CD1c-positive myeloid dendritic cell (primary cell): ENCODE data around the gene EFCC1.
A peak's percentile ranks its signal among the peaks of the same experiment; 100 is the strongest.

Source experiments
- DNase-seq: peaks from one replicate; pipeline ENCODE4 v3.0.0-alpha.2; 2016; ENCODE audit errors: extremely low spot score

The EFCC1 gene

DNA sequence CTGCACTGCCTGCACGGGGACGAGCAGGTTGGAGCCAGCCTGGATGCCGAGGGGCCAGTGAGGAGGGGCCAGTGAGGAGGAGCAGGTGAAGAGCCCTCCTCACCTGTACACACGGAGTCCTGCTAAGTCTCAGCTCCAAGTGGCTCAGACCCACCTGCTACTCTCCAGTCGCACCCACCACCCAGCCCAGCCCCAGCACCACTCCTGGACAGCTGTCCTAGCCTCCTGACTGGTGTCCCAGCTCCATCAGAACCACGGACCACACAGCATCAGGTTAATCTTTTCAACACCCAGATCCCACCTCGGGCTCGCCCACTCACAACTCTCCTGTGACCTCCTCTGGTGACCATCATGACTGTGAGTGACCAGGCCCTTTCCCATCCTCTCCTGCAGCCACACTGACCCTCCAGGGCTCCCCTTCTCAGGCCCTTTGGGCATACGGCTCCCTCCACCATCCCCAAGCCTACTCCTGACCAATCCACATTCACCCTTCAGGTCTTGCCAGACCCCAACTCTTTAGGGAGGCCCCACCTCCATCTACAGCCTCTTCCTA, 13.8 kb downstream of the EFCC1 start:
- no peak for DNase-seq

DNA sequence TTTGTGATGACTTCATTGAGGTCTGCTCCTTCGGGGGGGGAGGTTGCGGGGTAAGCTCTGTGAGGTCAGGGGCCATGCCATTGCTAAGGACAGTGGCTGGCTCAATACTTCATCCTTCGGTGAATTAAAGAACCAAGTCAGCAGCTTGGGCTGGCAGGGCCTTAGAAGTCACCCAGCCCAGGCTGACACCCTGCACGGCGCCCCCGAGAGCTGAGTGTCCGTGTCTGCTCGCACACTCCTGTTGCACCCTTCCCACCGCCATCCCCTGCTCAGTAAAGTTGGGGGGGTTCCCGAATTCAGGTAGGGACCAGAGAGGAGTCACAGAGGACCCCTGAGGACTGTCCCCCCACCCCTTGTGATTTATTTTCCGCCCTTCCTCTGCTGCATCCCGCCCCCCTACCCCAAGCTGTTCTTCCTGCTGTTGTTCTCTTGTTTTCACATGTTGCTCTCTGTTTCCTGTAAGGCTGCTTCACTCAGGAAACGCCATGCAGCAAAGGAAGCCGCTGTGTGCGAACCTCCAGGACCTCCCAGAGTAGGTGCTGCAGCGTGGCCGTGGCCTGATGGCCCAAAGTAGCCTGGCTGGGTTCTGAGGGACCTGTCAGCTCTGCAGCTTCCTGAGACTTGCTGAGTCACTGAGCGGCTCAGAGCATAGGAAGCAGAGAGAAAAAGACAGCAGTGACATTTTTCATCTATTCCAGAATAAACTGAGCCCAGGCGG, 14.4 kb downstream of the EFCC1 start:
- DNase-seq, result no peak

DNA sequence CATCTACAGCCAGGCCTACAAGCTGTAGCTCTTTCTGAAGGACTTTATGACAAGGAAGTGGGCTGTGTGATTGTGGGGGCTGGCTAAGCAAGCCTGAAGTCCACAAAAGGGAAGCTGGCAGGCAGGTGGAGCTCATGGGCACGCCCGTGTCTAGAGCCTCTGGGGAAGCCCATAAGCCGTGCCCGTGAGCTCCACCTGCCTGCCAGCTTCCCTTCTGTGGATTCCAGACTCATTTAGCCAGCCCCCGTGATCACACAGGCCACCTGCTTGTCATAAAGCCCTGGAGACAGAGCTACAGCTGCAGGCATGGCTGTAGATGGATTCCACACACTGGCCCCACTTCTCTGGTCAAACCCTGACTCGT, 15.2 kb downstream of the EFCC1 start:
- DNase-seq, result peak; percentile 61

DNA sequence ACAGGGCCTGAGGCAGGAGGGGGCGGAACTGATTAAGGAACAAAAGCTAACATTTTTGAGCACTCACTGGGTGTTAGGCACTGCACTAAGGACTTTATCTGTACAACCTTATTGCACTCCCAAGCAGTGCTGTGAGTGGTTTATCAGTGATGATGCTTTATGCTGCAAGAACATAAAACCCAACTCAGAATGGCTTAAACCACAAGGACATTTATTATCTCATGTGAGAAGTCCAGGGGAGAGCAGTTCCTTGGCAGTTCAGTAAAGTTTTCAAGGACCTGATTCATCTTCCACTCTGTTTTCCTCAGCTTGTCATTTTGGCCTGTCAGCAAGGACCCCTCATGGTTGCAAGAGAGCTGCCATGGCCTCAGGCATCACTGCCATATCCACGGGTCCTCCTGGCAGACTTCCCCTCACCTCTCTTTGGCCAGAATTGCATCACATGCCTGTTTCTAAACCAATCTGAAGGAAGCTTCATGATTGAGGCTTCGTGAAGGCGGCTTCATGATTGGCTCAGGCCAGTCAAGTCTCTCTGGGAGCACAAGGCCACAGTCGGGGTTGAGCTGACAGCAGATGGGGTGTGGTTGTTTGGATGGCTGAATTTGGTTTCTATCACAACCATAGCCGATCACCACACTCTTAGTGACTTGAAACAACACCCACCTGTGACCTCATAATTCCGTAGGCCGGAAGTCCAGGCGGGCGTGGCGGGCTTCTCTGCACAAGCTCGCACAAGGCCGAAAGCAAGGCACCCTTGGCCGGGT, 15.8 kb downstream of the EFCC1 start:
- DNase-seq, result no peak

DNA sequence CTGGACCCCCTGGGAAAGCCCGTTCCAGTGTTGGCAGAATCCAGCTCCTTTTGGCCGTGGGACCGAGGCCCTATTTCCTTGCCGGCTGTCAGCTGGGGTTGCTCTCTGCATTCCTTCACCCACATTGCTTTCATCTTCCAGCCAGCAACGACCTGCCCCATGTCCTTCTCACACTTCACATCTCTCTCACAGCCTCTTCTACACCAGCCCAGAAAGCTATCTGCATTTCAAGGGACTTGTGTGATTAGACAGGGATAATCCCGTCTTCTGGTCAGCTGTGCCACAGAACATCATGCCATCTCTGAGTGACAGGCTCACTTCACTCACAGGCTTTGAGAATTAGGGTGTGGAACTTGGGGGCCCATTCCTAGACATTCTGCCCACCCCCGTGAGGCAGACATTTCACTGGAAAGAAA, 16.4 kb downstream of the EFCC1 start:
- DNase-seq, result no peak

DNA sequence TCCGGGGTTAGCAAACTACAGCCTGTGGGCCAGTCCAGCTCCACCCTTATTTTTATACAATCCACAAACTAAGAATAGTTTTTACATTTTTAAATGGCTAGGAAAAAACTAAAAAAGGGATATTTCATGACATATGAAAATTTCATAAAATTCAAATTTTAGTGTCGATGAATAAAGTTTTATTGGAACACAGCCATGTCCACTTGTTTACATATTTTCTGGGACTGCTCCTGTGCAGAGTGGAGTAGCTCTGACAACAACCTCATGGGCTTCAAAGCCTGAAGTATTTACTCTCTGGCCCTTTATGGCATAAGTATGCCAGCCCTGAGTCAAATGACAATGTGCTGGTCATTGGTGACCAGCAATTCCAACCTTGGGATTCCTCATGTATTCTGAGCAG, 17.2 kb downstream of the EFCC1 start:
- DNase-seq, result no peak

DNA sequence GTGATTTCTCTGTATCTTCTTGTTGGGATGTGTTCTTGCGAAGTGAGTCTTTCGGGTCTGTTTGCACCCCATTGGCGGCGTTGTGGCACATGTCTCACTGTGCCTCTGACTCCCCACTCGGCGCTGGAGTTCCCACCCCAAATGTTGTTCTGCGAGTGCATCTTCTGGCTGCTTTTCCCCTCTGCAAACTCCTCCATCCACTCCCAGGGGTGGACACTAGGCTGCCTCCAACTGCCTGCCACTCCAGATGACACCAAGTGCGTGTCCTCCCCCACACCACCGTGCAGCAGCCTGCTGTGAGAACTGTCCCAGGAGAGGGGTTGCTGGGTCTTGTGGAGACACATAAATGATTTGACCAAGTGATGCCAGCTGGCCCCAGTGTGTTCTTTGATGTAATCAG, 17.6 kb downstream of the EFCC1 start:
- DNase-seq, result no peak

DNA sequence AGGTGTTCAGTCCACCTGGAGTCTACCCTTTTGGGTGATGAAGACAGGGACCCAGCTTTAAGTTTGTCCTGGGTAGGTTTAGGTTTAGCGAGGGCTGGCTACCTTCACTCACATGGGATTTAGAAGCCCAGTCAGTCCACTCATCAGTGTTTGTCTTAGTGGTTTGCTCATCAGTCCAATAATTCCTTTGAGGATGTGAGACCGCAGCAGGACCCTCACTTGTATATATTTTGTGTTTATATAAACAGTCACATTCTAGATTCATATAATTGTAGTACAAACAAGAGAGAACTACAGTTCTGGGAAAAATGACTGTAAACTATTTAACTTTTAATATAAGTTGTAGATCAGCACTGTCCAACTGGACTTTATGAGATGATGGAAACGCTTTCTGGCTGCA, 18.2 kb downstream of the EFCC1 start:
- DNase-seq, result no peak

DNA sequence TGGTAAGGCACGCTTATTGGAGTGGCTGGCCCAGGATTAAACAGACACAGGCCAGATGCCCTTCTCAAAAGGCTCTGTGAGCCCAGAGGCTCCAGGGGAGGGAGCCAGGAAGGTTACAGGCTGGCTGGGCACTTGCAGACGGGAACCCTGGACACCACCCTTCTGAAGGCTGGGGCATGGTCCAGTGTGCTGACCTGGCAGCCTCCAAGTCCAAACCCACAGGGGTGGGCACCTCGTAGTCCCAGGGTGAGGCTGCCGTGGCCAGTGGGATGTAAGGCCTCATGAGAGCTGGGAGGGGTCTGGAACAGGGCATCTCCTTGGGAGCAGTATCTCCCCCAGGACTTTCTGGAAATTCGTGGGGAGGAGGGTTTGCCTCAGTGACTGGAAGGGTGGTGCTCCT, 19.6 kb downstream of the EFCC1 start:
- no peak for DNase-seq

DNA sequence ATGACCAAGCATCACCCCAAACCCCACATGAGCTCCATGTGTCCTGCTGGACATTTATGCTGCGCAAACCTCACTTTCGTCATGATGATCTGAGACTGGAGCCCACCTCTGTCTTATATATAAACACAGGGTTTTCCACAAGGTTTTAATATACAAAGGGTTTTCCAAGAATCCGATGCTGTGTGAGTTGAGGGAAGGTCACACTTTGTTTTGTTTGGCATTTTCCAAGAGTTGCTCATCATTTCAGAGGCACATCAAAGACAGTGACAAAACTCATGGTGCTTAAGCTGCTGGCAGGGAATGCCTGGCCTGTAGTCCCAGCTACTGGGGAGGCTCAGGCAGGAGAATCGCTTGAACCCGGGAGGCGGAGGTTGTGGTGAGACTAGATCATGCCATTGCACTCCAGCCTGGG, 20.0 kb downstream of the EFCC1 start:
- no peak for DNase-seq

DNA sequence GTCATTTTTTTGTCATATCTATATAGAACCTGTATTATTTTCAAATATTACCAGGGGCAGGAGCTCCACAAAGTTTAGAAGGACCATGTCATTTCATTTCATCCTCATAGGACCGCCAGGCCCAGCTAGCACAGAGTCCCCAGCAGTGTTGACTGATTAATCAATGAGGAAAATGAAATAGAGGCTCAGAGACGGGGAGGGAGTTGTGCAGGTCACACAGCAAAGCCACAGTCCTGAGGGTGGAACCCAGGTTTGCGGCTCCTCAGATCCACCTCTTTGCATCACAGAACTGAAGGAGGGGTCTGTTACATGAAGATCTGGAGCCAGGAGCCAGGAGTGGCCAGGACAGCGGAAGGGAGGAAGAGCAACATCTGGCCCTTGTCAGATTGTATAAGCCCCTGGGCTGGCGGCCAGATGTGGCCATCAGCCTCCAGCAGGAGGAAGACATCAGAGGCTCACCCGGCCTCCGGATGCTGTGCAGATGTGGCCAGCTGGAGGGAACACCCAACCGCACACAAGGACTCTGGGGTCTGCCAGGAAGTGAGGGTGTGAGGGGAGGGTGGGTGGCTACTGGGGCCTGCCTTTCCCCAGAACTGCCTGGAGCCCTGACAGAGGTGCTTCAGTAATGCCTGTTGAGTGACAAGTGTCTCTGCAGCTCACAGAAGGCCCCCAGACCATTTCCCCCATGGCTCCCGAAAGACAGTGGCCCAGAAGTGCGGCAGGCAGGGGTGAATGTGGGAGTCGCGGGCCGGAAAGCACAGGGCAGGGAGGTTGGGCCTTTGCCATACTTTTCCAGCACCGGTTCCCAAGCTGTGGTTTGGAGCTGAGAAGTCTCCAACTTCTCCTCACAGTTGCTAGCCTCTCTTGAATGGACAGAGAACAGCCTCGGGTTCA, 21.3 kb downstream of the EFCC1 start:
- DNase-seq, result no peak

DNA sequence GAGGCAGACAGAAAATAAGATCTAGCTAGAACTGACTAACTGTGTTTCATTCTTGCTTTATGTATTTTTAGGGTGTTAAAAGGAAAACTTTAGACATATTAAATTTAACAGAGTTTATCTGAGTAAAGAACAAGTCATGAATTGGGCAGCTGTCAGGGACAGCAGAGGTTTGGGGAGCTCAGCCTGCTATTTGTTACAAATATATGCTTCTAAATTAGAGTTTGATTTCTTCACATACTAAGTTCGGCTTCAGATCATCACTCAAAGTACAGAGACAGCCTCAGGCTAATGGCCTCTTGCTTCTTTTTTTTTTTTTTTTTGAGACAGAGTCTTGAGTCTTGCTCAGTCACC, 21.9 kb downstream of the EFCC1 start:
- no peak for DNase-seq

DNA sequence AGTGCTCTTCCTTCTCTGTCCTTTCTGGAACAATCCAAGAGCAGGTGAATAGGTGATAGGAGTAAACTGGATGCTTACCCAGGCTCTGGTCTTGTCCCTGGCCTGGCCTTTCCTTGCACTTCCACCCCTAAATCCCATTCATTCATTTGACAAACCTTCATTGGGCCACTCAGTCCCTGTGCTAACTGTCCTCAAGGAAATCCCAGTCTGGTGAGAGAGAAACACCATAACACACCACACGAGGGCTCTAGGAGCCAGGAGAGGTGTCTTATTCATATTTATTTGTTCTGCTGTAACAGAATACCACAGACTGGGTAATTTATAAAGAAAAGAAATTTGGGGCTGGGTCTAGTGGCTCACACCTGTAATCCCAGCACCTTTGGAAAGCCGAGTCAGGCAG, 22.8 kb downstream of the EFCC1 start:
- no peak for DNase-seq

DNA sequence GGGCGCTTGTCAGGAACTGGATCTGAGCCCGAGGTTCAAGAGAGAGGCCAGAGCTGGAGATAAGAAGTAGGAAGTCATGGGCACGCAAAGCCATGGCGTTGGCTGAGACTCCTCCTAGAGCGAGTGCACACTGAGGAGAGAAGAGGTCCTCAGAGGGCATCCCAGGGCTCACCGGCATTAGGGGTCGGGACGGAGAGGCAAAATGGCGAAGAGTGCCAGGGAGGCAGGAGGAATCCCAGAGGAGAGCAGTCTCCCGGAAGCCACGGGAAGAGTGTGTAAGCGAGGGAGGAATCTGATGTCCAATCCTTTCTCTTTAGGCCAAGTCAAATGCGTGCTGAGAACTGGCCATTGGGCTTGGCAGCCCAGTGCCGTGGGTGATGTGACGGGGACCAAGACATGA, 24.0 kb downstream of the EFCC1 start:
- DNase-seq, result no peak

DNA sequence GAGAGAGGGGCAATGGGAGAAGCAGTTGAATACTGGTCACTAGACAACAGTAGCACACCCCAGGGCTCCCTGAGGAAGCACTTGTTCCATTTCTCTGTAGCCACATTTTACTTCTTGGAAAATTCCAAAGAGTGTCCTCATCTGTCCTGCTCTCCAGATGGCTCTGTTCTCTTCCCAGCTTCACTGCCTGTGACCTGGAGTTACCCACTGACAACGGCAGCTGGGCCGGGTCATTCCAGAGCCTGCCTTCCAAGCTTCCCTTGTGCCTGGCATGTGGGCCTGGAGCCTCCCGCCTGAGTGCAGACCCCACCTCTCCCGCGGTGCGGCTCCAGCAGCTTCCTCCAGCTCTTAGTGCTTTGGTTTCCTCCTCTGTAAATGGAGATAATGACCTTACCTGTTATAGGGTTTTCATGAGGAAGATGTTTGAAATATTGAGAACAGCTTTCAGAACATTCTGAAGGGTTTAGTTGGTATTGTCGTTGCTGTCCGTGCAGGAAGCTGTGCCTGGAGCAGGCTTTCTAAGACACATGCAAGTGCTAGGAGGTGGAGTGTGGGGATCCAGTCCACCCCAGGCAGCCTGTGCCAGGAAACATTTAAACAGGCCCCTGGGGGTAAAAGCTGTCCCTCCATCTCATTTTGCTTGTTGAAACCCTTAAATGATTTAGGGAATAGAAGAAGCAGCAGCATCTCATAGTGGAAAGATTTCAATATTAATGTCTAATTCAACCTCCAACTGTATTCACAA, 24.8 kb downstream of the EFCC1 start:
- DNase-seq, result no peak

DNA sequence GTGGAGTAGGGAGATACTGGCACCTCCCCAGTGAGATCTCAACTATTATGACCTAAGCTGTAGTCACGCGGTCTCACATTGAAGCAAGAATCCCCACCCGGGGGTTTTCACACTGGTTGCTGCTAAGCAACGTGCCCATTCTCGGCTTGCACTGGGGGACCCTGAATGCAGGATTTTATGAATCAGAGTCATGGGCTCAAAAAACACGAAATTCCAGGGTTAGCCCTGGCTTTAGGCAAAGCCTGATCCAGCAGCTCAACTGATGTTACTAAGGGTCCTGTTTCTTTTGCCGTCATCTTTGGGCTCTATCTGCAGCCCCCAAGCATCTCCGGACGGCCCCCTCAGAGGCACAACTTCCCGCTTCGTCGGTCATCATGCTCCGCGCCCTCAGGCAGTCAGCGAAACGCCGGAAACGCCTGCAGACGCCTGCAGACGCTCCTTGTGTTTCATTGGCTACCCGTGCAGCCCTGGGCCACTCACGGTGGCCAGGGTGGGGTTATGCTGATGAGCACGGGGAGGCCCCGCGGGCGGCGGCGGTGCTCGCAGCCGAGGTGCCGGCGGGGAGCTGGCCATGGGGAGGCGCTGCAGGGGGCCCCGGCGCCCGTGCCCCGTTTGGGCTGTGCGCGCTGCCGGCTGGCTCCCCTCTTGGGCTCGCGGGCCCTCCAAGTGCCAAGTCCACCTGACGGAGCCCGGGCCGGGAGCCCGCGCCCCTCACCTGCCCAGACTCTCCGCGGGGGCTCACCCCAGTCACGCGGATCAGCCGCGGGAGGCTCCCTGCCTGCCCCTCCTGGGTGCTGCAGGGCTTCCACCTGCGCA, 25.8 kb downstream of the EFCC1 start:
- peak; percentile 95 for DNase-seq

DNA sequence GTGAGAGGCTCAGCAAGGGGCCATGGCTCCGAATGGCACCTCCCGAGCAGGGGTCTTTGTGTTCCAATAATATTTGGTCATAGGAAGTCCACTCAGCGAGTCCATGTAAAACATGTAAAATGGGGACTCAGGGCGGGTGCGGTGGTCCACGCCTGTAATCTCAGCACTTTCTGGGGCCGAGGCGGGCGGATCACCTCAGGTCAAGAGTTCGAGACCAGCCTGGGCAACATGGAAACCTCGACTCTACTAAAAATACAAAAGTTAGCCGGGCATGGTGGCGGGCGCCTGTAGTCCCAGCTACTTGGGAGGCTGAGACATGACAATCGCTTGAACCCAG, 26.4 kb downstream of the EFCC1 start:
- no peak for DNase-seq

DNA sequence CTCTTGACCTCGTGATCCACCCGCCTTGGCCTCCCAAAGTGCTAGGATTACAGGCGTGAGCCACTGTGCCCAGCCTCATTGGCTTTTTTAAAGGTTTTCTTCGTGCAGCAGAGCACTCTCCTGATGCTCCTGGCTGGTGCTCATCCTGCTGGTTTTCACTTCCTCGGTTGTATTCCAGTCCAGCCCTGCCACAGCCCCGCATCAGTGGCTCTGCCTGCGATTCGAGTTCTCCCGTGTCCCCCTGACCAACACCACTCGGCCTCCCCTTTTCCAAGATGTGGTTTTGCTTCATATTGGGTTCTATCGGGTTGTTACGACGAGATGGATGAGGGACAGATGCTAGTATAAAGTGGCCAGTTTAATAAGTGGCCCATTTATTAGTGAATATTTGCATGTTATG, 27.8 kb downstream of the EFCC1 start:
- DNase-seq, result no peak

DNA sequence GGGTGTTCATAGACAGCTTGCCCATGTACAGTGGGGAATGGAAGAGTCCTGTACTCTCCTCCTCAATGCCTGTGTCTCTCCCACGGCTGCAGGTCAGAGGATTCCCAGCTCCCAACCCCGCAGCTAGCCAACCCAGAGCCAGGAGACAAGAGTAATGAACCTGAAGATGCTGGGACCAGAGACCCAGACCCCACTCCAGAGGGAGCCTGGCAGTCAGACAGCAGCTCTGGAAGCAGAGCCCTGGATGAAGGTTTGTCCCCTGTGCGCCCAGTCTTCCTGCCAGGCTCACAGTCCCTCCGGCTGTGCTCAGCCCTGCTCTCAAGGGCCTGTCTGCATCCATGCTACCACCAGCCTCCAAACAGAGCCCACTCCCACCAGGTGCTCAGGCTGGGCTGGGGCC, 29.5 kb downstream of the EFCC1 start:
- DNase-seq, result no peak

DNA sequence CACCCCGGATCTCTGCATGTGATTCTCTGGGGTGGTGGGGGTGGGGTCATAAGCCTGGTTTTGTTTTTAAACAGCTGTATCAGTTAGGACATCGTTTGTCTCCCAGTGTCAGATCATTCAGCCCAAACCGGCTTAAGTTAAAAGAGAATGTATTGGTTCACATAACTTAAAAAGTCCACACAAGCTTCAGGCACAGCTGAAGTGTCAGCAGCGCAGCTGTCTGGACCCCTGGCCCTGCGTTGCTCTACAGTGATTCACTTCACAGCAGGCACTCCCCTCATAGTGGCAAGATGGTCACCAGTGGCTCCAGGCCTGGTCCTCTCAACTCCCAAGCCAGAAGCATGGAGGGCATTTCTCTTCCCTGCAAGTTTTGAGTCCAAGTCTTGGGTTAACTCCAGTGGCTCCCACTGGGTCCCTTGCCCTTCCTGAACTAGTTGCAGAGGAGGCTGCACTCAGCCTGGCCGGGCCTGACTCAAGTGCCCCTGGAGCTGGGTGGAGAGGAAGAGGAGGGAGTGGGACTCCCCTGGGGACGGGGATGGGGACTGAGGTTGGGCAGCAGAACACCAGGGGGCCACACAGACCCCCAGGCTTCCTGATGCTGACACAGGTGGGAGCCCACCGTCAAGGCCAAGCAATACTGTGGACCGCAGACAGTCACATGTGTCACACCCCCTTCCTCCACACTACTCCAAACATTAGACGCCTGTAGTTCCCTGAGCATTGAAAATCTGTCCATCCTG, 30.5 kb downstream of the EFCC1 start:
- DNase-seq, result no peak
